D341Med (cell line): ENCODE data around the gene ASCC3.
"Not testable (repeated sequence)": the region's sequence is repeated elsewhere in the genome, so short reads cannot be mapped to it uniquely, and the experiment has no call there.

Experiments
- DNase-seq: peaks from one replicate; pipeline ENCODE4 v3.0.0; 2012; ENCODE audit warnings: low spot score

Gene ASCC3

DNA sequence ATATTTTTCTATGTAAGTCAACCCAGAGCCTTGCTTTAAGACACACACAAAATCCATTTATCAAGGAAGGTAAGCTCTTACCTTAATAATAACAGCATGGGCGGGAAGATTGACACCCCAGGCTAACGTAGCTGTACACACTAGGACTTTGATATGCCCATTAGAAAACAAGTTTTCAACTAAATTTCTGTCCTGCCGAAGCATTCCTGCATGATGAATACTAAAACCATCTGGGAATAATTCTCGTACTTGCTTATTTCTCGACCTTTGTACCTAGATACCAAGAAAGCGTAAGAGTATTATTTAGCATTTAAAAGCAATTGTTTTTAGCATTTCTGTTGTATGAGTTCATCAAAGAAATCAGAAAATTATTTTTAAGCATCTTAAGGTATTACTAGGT is 218.9 kb downstream of the ASCC3 start:
- no peak for DNase-seq

DNA sequence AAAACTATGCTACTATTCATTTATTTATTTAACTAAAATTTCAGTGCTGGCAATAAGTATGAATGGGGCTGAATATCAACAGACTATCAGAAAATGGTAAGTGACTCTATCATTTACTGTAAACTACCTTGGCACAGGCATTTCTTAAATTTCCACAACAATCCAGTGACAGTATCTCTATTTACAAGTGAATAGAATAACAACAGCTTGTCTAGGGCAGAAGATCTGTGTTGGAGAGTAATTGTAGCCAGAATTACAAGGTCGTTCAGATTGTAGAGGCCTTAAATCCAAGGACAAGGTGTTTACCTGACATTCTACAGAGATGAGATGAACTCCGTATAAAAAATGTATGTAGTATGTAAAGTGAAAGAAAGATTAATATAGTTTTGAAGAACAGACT is 222.6 kb downstream of the ASCC3 start:
- no peak for DNase-seq

DNA sequence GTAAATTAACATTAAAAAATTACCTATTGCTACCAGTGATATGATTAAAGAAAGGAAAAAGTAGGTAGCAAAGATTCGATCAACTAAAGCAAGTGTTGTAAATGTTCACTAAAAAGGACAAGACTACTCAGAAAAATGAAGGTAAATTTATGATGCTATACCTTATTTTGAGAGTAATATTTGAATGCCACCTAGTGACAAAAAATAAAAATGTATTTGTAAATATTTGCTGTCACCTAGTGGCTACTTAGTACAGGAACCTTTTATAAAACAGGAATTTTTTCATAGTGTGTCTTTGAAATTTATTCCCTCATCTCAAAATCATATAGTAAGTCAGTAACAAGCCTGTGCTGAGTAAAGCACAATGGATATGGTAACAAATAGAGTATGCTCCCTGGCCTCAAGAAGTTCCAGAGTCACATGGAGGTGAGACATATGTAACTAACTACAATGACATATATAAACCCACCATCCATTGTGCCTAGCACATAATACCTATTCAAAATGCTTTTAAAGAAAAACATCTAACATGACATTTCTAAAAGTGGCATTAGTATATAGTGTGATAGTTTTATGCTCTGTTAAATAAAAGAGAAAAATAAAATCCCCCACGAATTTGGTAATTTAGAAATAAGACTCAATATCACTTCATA is 223.3 kb downstream of the ASCC3 start:
- DNase-seq, result no peak

DNA sequence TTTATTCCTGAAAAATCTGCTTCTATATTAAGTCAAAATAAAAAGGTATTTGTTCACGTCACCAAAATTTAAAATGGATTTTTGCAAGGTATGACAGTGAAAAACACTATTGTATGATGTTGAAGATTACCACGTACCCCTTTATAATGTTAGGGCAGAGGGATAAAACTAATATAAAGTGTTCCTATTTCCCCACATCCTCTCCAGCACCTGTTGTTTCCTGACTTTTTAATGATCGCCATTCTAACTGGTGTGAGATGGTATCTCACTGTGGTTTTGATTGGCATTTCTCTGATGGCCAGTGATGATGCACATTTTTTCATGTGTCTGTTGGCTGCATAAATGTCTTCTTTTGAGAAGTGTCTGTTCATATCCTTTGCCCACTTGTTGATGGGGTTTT is 240.0 kb downstream of the ASCC3 start:
- DNase-seq, result not testable (repeated sequence)

DNA sequence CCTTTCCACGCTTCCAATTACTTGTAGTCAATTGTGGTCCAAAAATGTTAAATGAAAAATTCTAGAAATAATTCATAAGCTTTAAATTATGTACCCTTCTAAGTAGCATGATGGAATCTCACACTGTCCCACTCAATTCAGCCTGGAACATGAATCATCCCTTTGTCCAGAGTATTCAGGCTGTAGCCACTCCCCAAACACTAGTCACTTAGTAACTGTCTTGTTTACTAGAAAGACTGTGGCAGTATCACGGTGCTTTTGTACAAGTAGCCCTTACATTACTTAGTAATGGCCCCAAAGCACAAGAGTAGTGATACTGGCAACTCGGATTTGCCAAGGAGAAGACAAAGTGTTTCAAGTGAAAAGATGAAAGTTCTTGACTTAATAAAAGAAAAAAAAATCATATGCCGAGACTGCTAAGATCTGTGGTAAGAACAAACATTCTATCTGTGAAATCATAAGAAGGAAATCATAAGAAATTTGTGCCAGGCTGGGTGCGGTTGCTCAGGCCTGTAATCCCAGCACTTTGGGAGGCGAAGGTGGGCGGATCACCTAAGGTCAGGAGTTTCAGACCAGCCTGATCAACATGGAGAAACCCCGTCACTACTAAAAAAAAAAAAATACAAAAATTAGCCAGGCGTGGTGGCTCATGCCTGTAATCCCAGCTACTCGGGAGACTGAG is 247.9 kb downstream of the ASCC3 start:
- no peak for DNase-seq

DNA sequence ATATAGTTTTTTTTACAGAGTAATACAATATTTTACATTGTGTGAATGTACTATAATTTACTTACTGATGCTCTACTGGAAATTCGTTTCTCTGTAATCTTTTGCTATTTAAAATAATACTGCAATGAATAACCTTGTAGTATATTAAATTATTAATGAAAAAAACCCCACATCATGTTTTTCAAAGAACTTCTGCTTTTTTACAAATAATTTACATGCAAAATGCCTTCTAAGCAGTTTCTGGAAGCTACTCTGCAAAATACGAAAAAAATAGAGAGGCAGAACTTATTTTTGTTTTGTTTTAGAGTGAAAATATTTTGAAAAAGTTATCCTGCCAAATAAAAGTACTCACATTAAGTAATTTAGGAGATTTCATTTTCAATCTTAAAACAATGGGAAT is 250.6 kb downstream of the ASCC3 start:
- DNase-seq, result no peak

DNA sequence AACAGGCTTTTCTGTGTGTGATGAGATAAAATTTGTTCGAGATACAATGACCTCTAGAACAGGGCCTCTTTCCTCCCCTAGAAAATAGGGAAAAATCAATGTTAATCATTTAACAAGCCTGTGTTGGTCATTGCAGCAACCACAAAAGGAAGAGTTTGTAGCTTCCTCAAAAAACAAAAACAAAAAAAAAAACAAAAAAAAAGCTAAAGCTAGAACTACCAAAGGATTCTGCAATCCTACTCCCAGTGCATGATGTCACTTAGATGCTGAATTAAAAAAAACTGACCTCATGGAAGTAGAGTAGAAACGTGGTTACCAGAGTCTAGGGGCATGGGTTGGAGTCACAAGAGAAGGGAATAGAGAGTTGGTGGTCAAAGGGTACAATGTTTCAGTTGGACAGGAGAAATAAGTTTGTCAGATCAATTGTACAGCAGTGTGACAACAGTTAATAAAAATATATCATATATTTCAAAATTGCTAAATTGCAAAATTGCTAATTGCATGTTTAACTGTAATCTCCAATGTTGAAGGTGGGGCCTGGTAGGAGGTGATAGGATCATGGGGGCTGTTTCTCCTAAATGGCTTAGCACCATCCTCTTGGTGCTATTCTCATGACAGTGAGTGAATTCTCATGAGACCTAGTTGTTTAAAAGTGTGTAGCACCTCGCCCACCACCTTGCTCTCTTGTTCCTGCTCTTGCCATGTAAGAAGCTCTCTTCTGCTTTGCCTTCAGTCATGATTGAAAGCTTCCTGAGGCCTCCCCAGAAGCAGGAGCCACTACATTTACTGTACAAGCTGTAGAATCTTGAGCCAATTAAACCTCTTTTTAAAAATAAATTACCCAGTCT is 253.0 kb downstream of the ASCC3 start:
- DNase-seq, result no peak

DNA sequence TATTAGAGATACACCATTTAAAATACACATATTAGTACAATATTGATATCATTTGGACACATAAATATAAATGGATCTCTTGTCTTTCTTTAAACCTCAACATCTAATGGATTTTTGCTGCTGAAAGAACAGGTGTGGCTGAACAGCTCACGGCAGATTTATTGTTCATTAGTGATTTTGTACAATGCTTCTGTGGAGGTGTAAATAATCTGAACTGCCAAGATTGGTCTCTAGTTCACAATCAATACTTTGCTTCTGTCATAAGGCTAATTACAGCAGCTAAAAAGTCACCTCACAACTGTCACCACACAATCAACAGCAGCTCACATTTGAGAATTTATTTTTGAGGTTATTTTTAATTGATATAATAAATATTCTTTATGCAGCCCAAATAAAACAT is 254.4 kb downstream of the ASCC3 start:
- DNase-seq, result no peak

DNA sequence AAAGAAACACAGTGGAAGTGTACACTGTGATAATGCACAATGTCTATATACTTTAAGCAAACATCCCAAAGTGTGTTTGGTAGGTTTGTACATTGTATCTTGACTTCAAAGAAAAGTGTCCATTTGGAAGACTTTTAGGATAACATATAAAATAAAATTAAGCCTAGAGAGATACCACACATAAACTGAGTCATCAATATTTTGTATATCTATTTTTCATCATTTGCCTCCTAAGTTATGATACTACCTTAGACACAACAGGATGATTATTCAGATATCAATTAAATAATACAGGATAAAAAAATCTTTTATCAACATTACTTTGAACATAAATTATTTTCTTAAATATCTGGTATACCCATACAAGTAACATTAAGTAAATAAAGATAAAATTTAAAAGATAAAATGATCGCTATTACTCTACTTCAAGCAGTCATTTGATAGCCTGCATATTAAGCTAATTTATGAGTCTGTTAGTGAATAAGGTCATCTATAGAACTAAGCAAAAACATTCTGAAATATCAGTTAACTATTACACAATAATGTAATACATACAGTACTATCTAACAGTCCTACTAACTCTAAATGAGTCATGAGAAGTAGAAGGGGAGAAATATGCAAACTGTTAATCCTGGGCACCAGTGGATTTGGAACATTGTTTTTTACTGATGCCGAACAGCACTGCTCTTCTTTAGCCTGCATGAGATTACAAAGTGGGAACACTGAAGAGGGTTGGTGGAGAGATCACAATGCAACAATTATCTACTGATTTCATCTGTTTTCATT is 258.0 kb downstream of the ASCC3 start:
- no peak for DNase-seq

DNA sequence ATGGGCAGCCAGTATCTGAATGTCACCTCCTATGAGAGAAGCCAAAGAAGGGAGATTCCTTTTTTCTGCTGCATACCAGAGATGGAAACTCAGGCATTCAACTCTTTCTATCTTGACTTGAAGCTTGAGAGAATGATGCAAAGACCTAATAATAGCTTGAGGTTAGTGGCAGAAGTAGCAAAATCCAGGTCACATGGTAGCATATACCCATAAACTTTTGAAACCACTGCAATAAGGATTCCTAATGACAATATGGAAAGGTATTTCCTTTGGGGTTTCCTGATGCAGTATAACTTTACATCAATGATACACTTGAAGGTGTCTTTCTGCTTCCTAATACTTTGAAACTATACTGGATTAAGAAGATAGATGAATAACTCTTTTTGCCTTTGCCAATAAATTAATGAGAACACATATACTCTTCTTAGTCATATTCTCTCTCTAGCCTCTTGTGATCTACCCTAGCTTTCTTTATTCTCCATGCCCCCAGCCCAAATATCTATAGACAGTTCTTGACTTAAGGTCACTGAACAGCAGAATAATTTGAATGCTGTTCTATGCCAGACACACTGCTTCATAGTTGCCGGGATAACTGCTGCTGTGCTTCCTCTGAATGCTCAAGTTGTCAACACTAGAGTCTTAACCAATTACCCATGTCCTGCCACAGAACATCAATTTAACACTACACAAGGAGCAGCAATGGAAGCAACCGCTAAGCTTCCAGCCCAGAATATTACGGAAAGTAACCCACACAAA is 260.9 kb downstream of the ASCC3 start:
- no peak for DNase-seq

DNA sequence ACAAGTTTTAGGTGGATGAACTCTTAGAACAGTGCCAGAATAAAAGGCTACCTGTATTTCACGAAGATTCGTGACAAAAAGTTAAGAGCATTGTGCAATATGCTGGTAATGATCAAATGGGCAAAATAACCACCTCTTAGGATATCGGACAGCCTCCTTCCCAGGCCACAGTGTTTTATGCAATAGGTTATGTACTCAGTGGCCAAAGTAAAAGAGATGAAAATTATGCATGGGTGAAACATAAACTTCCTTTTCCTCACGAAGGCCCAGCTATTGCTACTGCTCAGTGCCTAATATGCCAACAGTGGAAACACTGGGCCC is 262.8 kb downstream of the ASCC3 start:
- no peak for DNase-seq

DNA sequence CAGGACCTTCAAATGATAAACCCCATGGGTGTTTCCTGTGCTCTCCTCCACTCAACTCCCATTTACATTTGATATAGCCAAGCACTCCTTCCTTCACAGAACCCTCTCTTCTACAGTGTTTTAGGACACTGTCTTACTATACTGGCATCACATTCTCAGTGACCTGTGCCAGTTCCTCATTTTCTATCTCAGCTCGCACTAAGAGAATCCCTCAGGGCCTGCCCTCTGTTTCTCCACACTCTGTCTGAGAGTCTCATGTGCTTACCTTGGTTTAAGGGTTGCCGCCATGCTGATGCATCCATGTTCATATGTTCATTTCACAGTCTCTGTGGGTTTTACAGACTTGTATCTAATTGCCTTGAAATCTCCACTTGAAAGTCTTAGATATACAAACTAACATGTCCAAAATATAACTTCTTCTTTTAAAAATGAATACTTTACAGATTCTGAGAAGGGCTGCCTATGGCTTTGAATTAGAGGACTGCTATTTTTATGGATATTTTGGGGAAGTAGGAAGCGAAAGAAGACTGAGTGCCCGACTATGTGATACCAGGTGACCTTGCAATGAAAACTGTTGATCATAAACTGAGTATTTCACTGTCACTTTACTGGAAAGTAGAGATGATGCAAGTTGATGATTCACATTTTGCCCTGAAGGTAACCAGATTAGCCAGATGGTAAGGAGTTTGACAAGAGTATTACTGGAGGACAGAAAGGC is 263.3 kb downstream of the ASCC3 start:
- no peak for DNase-seq

DNA sequence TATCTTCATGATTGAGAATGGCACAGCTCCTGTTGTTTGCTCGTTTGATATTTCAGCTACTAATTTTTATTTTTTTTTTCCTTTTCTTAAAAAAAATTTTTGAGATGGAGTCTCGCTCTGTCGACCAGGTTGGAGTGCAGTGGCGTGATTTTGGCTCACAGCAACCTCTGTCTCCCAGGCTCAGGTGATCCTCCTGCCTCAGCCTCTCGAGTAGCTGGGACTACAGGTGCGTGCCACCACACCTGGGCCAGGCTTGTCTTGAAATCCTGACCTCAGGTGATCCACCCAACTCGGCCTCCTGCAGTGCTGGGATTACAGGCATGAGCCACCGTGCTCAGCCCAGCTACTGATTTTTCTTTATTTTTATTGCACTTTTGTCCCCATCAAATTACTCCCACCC is 266.2 kb downstream of the ASCC3 start:
- no peak for DNase-seq

DNA sequence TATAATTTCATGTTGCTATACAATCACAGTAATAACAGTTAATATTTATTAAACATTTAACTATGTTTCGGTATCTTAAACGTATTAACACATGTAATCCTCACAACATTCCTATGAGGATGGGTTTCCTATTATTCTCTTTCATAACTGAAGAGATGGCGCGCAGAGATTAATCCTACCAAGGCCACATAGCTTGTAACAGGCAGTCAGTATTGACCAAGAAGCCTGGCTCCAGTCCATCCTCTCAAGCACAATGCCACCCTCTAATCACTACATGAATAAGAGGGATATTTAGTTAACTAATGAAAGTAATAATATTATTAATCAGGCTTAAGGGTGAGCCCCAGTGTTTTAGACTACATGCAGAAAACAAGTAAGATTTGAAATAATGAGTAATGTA is 266.7 kb downstream of the ASCC3 start:
- DNase-seq, result no peak

DNA sequence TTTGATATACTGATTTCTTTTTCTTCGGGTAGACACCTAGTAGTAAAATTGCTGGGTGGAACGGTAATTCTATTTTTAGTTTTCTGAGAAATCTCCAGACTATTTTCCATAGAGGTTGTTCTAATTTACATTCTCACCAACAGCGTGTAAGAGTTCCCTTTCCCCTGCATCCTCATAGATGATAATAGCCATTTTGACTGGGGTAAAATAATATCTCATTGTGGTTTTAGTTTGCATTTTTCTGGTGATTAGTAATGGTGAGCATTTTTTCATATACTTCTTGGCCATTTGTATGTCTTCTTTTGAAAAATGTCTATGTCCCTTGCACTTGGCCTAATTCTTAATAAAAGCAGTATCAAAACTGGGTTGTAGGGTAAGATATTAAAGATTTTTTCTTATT is 267.5 kb downstream of the ASCC3 start:
- no peak for DNase-seq

DNA sequence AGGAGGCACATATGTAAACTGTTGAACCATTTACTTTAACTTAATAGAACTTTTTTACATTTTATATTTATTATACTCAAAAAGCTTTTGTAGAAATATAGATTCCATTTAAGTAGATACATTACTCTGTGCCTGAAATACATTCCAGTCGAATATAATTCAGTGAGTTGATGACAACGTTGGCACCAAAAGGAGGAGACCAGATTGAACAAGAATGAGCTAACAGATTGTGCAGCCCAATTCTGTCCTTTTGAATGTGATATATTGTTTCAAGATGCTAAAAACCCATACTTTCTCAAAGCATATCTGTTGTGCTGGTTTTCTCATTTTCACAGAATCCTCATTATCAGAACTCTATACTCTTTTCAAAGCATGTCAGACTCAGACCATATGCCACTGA is 269.0 kb downstream of the ASCC3 start:
- DNase-seq, result no peak

DNA sequence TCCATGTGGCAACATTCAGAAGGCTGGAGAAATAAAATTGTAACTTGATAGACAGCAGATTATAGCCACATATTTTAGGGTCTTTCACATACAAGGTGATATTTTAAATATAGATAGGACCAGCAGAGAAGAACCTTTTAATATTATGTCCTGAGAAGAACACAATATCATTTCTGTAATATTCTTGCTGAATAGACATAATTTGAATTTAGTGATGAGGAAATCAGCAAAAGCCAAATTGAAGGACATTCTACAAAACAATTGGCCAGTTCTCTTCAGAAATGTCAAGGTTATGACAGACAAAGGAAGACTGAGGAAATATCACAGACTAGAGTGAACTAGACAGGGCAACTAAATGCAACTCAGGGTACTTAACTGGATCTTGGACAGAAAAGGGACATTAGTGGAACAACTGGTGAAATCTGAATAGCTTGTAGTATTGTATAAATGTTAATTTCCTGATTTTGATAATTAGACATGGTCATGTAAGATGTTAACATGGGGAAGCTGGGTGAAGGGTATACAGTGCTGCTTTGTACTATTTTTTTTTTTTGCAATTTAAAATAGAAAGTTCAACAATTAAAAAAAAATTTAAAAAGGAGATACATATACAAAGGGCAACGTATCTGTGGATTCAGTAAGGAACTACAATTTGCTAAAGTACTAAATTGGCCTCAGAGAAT is 281.9 kb downstream of the ASCC3 start:
- DNase-seq, result no peak

DNA sequence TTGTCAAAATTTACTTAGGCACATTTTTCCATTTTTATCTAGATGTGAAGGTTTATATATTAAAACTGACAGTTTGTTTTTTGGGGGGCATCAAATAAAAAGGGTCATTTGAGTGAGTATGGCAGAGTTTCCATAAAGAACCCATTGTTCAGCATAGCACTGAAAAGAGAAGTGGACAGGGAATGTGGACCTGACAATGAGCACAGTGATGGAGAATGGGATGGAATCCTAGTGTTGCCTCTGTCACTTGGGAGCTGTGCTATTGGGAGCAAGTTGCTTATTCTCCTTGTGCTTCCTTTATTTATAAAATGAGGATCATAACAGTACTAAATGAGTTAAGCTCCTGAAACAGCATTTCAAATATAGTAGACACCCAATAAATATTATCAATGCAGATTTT is 285.7 kb downstream of the ASCC3 start:
- DNase-seq, result no peak

DNA sequence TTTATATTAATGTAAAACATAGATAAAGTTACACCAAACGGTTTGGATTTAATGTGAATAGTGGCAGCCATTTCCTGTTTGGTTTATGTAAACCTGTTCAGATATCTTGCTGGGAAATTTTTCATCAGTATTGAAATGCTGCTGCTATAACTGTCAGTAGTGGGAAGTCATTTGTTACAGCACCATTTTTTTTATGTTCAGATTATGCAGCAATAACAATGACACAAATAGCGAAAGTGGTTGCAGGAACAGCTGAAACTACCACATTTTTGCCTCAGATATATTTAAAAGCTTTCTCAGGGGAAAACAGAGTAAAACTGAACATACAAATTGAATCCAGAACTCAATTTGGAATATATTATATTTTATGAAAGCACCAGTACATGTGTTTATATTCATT is 287.6 kb downstream of the ASCC3 start:
- DNase-seq, result no peak

DNA sequence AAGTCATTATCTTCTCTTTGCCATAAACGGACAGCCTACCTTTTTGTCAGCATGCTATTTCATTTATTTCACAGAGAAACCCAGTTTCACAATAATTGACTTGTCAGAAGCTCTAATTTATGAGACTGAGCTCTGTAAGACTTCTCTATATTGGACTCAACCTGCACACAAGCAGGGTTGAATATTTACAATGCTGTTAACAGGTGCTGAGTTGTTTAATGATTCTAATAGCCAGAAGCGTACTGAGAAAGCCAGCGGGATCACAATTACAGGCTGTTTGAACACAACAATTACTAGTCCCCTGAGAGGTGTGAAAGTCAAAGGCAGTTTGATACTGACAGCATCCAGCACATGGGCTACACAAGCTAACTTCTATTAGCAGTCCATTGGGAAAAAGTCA is 288.2 kb downstream of the ASCC3 start:
- peak; percentile 34 for DNase-seq

DNA sequence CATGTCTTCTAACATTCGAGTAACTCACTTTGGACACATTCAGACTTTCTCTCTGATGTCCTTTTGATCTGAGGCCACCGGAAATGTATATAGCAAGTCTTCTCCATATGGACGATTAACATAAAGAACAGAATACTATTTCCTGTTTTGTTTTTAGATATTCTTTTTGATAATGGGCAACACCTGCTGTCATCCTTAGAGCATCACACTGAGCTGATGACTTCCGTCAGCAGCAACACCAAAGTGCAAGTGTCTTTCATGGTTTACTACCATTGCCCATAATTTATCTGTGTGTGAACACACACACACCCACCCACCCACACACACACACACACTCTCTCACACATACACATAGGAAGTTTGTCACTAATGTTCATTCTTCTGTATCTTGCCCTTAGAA is 303.7 kb downstream of the ASCC3 start:
- DNase-seq, result no peak
